D721Med (cell line): ENCODE data around the gene FAR2.

Experiments used
- DNase-seq: peaks from one replicate; pipeline ENCODE4 v3.0.0; 2011; ENCODE audit warnings: low spot score; ENCODE audit not compliant: insufficient read length
- FAIRE-seq: peaks from 2 replicates; lab custom pipeline; 2011; peaks lifted over from hg19 to GRCh38; lab: Jason Lieb, UNC
- CTCF ChIP-seq: IDR thresholded peaks from 2 replicates; pipeline ENCODE4 v1.5.1; 2012; ENCODE audit warnings: mild to moderate bottlenecking, control low read depth; ENCODE audit not compliant: insufficient read depth; ENCODE audit errors: missing control alignments

The FAR2 gene

GRCh38 chr12:29216797-29217575 is 67.9 kb downstream of the FAR2 start:
- no peak for FAIRE-seq
- no peak for TF ChIP-seq CTCF
- DNase-seq = no peak

- DNase-seq (no peak), FAIRE-seq (no peak)
- TF ChIP-seq CTCF = no peak
Observed at GRCh38 chr12:29220632-29221336, 71.7 kb downstream of the FAR2 start.

- no peak for FAIRE-seq
- TF ChIP-seq CTCF = no peak
Observed at GRCh38 chr12:29222200-29222599, 73.1 kb downstream of the FAR2 start.

GRCh38 chr12:29223426-29223825 is 74.3 kb downstream of the FAR2 start:
- no peak for TF ChIP-seq CTCF
- FAIRE-seq (no peak), DNase-seq (no peak)

More at GRCh38 chr12:29222200-29222599, 73.1 kb downstream of the FAR2 start:
- DNase-seq = no peak

GRCh38 chr12:29223956-29224543 is 75.0 kb downstream of the FAR2 start:
- no peak for TF ChIP-seq CTCF
- FAIRE-seq (no peak), DNase-seq (no peak)

- FAIRE-seq (no peak), DNase-seq (no peak)
- no peak for TF ChIP-seq CTCF
Observed at GRCh38 chr12:29224572-29224971, 75.5 kb downstream of the FAR2 start.
